OCI-LY3 (cell line): ENCODE results near the gene MEF2A.

Experiments
- EZH2phosphoT487 ChIP-seq: fragments of 200-600 bp; shearing (Covaris generic); IDR thresholded peaks from 2 replicates; pipeline ENCODE4 v1.6.1; 2018; ENCODE audit warnings: antibody characterized with exemption, mixed run types, low read depth
- TF ChIP-seq, protein P1 (sequence below): fragments of 200-600, 300-600 bp; sonication (generic); IDR thresholded peaks from 2 replicates; pipeline ENCODE4 v1.5.1; 2014; ENCODE audit warnings: antibody characterized with exemption, low read length, low read depth

DNA sequence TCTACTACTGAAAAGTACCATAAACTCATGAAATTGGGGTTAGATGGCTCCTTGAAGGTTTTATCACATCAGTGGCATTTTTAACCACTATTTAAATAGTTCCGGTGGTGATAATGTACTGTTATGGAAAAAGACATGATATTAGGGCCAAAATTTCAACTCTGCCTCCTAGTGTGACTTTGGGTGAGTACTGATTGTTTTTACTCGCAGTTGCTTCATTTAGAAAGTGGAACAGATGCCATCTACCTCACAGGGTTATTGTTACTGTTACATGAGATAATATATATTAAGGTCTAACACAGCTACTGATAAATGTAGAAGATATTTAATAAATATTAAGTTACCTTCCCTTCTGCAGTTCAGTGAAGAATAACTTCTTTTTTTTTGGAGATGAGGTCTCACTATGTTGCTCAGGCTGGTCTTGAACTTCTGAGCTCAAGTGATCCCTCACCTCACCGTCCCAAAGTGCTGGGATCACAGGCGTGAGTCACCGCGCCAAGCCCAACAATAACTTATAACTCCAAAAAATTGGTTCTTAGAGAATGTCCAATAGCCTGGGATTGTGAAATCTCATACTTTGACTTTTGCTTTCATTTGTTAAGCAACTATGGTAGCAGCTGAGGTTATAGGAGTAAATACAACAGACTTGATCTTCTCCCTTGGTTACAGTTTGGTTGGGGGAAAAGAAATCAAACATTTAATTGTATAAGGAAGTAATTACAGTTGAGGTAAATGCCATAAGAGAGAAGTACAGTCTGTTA, 48.3 kb downstream of the MEF2A start:
- TF ChIP-seq, protein P1, sequence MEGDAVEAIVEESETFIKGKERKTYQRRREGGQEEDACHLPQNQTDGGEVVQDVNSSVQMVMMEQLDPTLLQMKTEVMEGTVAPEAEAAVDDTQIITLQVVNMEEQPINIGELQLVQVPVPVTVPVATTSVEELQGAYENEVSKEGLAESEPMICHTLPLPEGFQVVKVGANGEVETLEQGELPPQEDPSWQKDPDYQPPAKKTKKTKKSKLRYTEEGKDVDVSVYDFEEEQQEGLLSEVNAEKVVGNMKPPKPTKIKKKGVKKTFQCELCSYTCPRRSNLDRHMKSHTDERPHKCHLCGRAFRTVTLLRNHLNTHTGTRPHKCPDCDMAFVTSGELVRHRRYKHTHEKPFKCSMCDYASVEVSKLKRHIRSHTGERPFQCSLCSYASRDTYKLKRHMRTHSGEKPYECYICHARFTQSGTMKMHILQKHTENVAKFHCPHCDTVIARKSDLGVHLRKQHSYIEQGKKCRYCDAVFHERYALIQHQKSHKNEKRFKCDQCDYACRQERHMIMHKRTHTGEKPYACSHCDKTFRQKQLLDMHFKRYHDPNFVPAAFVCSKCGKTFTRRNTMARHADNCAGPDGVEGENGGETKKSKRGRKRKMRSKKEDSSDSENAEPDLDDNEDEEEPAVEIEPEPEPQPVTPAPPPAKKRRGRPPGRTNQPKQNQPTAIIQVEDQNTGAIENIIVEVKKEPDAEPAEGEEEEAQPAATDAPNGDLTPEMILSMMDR, result no peak
- no peak for TF ChIP-seq EZH2phosphoT487
